ENCODE measurements around the gene ANKRD9.
A peak's percentile ranks its signal among the peaks of the same experiment; 100 is the strongest.

Gene ANKRD9

GRCh38 chr14:102540315-102541028 lies 30.9 kb upstream of the ANKRD9 start:
- Histone ChIP-seq H3K4me2 (ENCODE audit: insufficient read depth, low read length, poor library complexity, severe bottlenecking) (no peak overlapping the region), H3K4ac (ENCODE audit: low read length) (no peak overlapping the region), H3K27me3 (ENCODE audit: control insufficient read depth in 3 of 3, insufficient read depth in 3 of 3, low read depth in 1 of 3, low read length in 3 of 3) (peaks cover 8 to 26% (median 16%) of the 10 kb centered on the region in 3 experiments), H2BK120ac (ENCODE audit: low read depth, low read length) (peak overlapping the region; percentile 61), H3K18ac (ENCODE audit: low read length) (peak overlapping the region; percentile 74), H2AK5ac (ENCODE audit: low read depth, low read length) (peak overlapping the region; percentile 28), H3K4me3 (ENCODE audit: low read length in 2 of 2) (no peak overlapping the region), H2BK5ac (ENCODE audit: low read length) (no peak overlapping the region), H3K9me3 (replicated peaks in 1 of 2; ENCODE audit: control insufficient read depth in 2 of 2, insufficient read depth in 1 of 2, low read depth in 1 of 2, low read length in 2 of 2) (peaks cover 0 to 2% of the 10 kb centered on the region in 2 donors), H3K27ac (replicated peaks; ENCODE audit: low read length) (no peak overlapping the region), H3K14ac (ENCODE audit: low read length) (no peak overlapping the region), H3K79me1 (ENCODE audit: low read depth, low read length) (no peaks in the 10 kb centered on the region), H4K91ac (ENCODE audit: low read depth, low read length, poor library complexity) (no peak overlapping the region), H3K23ac (ENCODE audit: low read depth, low read length, poor library complexity) (no peak overlapping the region), H3K36me3 (replicated peaks in 1 of 2; ENCODE audit: control insufficient read depth in 2 of 2, insufficient read depth in 2 of 2, low read length in 2 of 2) (no peaks in the 10 kb centered on the region), H2BK12ac (ENCODE audit: low read length) (peak overlapping the region; percentile 63), H3K9ac (ENCODE audit: low read depth, low read length, poor library complexity) (no peak overlapping the region), H2BK15ac (ENCODE audit: low read length) (peak overlapping the region; percentile 96), H4K8ac (ENCODE audit: low read depth, low read length) (no peak overlapping the region), H3K4me1 (ENCODE audit: control insufficient read depth in 2 of 2, insufficient read depth in 1 of 2, low read depth in 1 of 2, low read length in 2 of 2) (peaks cover 6 to 13% of the 10 kb centered on the region in 2 donors), H2AFZ (ENCODE audit: low read length) (peak overlapping the region; percentile 79)
- no peak for DNase-seq (ENCODE audit: low spot score)
- no CpG with 5 or more reads among the region's 29 CpGs for WGBS, 2 donors (ENCODE audit: extremely low coverage in 2 of 2, insufficient read length in 2 of 2, insufficient replicate concordance in 1 of 2)

- H3K27ac ChIP-seq (replicated peaks; ENCODE audit: low read length): no peak overlapping the region
- no peak overlapping the region for H3K4me2 ChIP-seq (ENCODE audit: insufficient read depth, low read length, poor library complexity, severe bottlenecking)
- H3K27me3 ChIP-seq (ENCODE audit: control insufficient read depth in 3 of 3, insufficient read depth in 3 of 3, low read depth in 1 of 3, low read length in 3 of 3): peaks cover 2 to 19% (median 9%) of the 10 kb centered on the region in 3 experiments
- H3K4me1 ChIP-seq (ENCODE audit: control insufficient read depth in 2 of 2, insufficient read depth in 1 of 2, low read depth in 1 of 2, low read length in 2 of 2): peaks cover 3 to 11% of the 10 kb centered on the region in 2 donors
- peak overlapping the region; percentile 28 for H2AK5ac ChIP-seq (ENCODE audit: low read depth, low read length)
- peaks cover 0 to 2% of the 10 kb centered on the region in 2 donors for H3K9me3 ChIP-seq (replicated peaks in 1 of 2; ENCODE audit: control insufficient read depth in 2 of 2, insufficient read depth in 1 of 2, low read depth in 1 of 2, low read length in 2 of 2)
- peak overlapping the region; percentile 61 for H2BK120ac ChIP-seq (ENCODE audit: low read depth, low read length)
- no peaks in the 10 kb centered on the region for H3K36me3 ChIP-seq (replicated peaks in 1 of 2; ENCODE audit: control insufficient read depth in 2 of 2, insufficient read depth in 2 of 2, low read length in 2 of 2)
- H4K91ac ChIP-seq (ENCODE audit: low read depth, low read length, poor library complexity): no peak overlapping the region
- no peak overlapping the region for H2BK5ac ChIP-seq (ENCODE audit: low read length)
- peak overlapping the region; percentile 63 for H2BK12ac ChIP-seq (ENCODE audit: low read length)
- no CpG with 5 or more reads among the region's 17 CpGs for WGBS, 2 donors (ENCODE audit: extremely low coverage in 2 of 2, insufficient read length in 2 of 2, insufficient replicate concordance in 1 of 2)
- peak overlapping the region; percentile 96 for H2BK15ac ChIP-seq (ENCODE audit: low read length)
- no peak for DNase-seq (ENCODE audit: low spot score)
- no peak overlapping the region for H3K9ac ChIP-seq (ENCODE audit: low read depth, low read length, poor library complexity)
- no peaks in the 10 kb centered on the region for H3K79me1 ChIP-seq (ENCODE audit: low read depth, low read length)
- no peak overlapping the region for H3K14ac ChIP-seq (ENCODE audit: low read length)
- H3K23ac ChIP-seq (ENCODE audit: low read depth, low read length, poor library complexity): no peak overlapping the region
- H4K8ac ChIP-seq (ENCODE audit: low read depth, low read length): peak overlapping the region; percentile 65
- no peak overlapping the region for H3K4ac ChIP-seq (ENCODE audit: low read length)
- H3K18ac ChIP-seq (ENCODE audit: low read length): peak overlapping the region; percentile 89
- no peak overlapping the region for H3K4me3 ChIP-seq (ENCODE audit: low read length in 2 of 2)
- H2AFZ ChIP-seq (ENCODE audit: low read length): peak overlapping the region; percentile 79
Measured at GRCh38 chr14:102539544-102540314, 30.2 kb upstream of the ANKRD9 start.

GRCh38 chr14:102538602-102539543 lies 29.3 kb upstream of the ANKRD9 start:
- H3K4ac ChIP-seq (ENCODE audit: low read length): no peak overlapping the region
- H2AK5ac ChIP-seq (ENCODE audit: low read depth, low read length): peak overlapping the region; percentile 28
- no peak for DNase-seq (ENCODE audit: low spot score)

More at GRCh38 chr14:102538602-102539543, 29.3 kb upstream of the ANKRD9 start:
- Histone ChIP-seq H3K27me3 (ENCODE audit: control insufficient read depth in 3 of 3, insufficient read depth in 3 of 3, low read depth in 1 of 3, low read length in 3 of 3) (peaks cover 0 to 12% (median under 1%) of the 10 kb centered on the region in 3 experiments), H2BK120ac (ENCODE audit: low read depth, low read length) (peak overlapping the region; percentile 48), H3K27ac (replicated peaks; ENCODE audit: low read length) (no peak overlapping the region), H4K91ac (ENCODE audit: low read depth, low read length, poor library complexity) (no peak overlapping the region), H3K4me2 (ENCODE audit: insufficient read depth, low read length, poor library complexity, severe bottlenecking) (no peak overlapping the region), H3K14ac (ENCODE audit: low read length) (no peak overlapping the region), H3K79me1 (ENCODE audit: low read depth, low read length) (no peaks in the 10 kb centered on the region), H2AFZ (ENCODE audit: low read length) (peak overlapping the region; percentile 69), H4K8ac (ENCODE audit: low read depth, low read length) (no peak overlapping the region), H3K4me3 (ENCODE audit: low read length in 2 of 2) (no peak overlapping the region), H2BK15ac (ENCODE audit: low read length) (peak overlapping the region; percentile 96), H2BK12ac (ENCODE audit: low read length) (no peak overlapping the region), H3K18ac (ENCODE audit: low read length) (peak overlapping the region; percentile 57), H3K4me1 (ENCODE audit: control insufficient read depth in 2 of 2, insufficient read depth in 1 of 2, low read depth in 1 of 2, low read length in 2 of 2) (peaks cover 0 to 8% of the 10 kb centered on the region in 2 donors), H2BK5ac (ENCODE audit: low read length) (no peak overlapping the region), H3K9ac (ENCODE audit: low read depth, low read length, poor library complexity) (no peak overlapping the region), H3K23ac (ENCODE audit: low read depth, low read length, poor library complexity) (no peak overlapping the region), H3K36me3 (replicated peaks in 1 of 2; ENCODE audit: control insufficient read depth in 2 of 2, insufficient read depth in 2 of 2, low read length in 2 of 2) (no peaks in the 10 kb centered on the region), H3K9me3 (replicated peaks in 1 of 2; ENCODE audit: control insufficient read depth in 2 of 2, insufficient read depth in 1 of 2, low read depth in 1 of 2, low read length in 2 of 2) (peaks cover 0 to 2% of the 10 kb centered on the region in 2 donors)
- no CpG with 5 or more reads among the region's 25 CpGs for WGBS, 2 donors (ENCODE audit: extremely low coverage in 2 of 2, insufficient read length in 2 of 2, insufficient replicate concordance in 1 of 2)
